Karpas-422 (cell line): ENCODE data around the gene NFATC3. TPM values are rescaled to one million over a fixed set of nuclear protein-coding genes. Genes with fewer than 3 reads are reported as not detected.

Experiments
- DNase-seq: peaks from one replicate; pipeline ENCODE4 v3.0.0-alpha.2; 2015
- H2AFZ ChIP-seq: fragments of 200-600 bp; sonication (generic); 2 replicates; pipeline ENCODE4 v1.6.1; 2014; ENCODE audit warnings: antibody characterized with exemption, low read length, mixed read lengths
- H3K27ac ChIP-seq: fragments of 200-600 bp; sonication (generic); 2 replicates; pipeline ENCODE4 v1.5.1; 2014; ENCODE audit warnings: mild to moderate bottlenecking, low read length, moderate library complexity
- H3K27me3 ChIP-seq: fragments of 200-600 bp; sonication (generic); 2 replicates; pipeline ENCODE4 v1.6.1; 2014; ENCODE audit warnings: low read length, mixed read lengths
- H3K36me3 ChIP-seq: fragments of 200-600 bp; sonication (generic); 2 replicates; pipeline ENCODE4 v1.6.1; 2014; ENCODE audit warnings: low read length, mixed read lengths; ENCODE audit not compliant: insufficient read depth
- H3K4me1 ChIP-seq: fragments of 200-600 bp; sonication (generic); 2 replicates; pipeline ENCODE4 v1.6.1; 2014; ENCODE audit warnings: mild to moderate bottlenecking, low read length, mixed read lengths
- H3K4me2 ChIP-seq: fragments of 200-600 bp; sonication (generic); 2 replicates; pipeline ENCODE4 v1.6.1; 2014; ENCODE audit warnings: low read length, low read depth, mild to moderate bottlenecking; ENCODE audit not compliant: poor library complexity, severe bottlenecking
- H3K4me3 ChIP-seq: fragments of 200-600 bp; sonication (generic); 2 replicates; pipeline ENCODE4 v1.5.1; 2014; ENCODE audit warnings: mild to moderate bottlenecking, antibody characterized with exemption, low read length, mixed read lengths
- H3K79me2 ChIP-seq: fragments of 200-600 bp; sonication (generic); 2 replicates; pipeline ENCODE4 v1.6.1; 2014; ENCODE audit warnings: mild to moderate bottlenecking, low read length, mixed read lengths
- H3K9ac ChIP-seq: fragments of 200-600 bp; sonication (generic); 2 replicates; pipeline ENCODE4 v1.6.0; 2014; ENCODE audit warnings: low read length
- H3K9me2 ChIP-seq: fragments of 200-600 bp; sonication (generic), shearing (Covaris generic); replicated peaks from 2 replicates; pipeline ENCODE4 v1.6.0; 2014; ENCODE audit warnings: mild to moderate bottlenecking, low read length, moderate library complexity; ENCODE audit not compliant: insufficient read depth
- H3K9me3 ChIP-seq: fragments of 300-700, 200-600 bp; sonication (generic); 2 replicates; pipeline ENCODE4 v1.6.1; 2014; ENCODE audit warnings: low read length, mixed read lengths
- H4K20me1 ChIP-seq: fragments of 200-600 bp; sonication (generic); 2 replicates; pipeline ENCODE4 v1.6.1; 2014; ENCODE audit warnings: mild to moderate bottlenecking, antibody characterized with exemption, low read length, low read depth; ENCODE audit not compliant: insufficient read depth
- total RNA-seq: library from RNA; depleted of rRNA; stranded (reverse); fragments of >200 nt; shearing (Covaris generic); gene quantifications from 2 replicates; pipeline ENCODE4 v1.2.3, GENCODE V29; 2014; ENCODE audit warnings: low replicate concordance

Gene NFATC3
- total RNA-seq, 1 experiment from 2014 or later, result 72.3 TPM

DNA sequence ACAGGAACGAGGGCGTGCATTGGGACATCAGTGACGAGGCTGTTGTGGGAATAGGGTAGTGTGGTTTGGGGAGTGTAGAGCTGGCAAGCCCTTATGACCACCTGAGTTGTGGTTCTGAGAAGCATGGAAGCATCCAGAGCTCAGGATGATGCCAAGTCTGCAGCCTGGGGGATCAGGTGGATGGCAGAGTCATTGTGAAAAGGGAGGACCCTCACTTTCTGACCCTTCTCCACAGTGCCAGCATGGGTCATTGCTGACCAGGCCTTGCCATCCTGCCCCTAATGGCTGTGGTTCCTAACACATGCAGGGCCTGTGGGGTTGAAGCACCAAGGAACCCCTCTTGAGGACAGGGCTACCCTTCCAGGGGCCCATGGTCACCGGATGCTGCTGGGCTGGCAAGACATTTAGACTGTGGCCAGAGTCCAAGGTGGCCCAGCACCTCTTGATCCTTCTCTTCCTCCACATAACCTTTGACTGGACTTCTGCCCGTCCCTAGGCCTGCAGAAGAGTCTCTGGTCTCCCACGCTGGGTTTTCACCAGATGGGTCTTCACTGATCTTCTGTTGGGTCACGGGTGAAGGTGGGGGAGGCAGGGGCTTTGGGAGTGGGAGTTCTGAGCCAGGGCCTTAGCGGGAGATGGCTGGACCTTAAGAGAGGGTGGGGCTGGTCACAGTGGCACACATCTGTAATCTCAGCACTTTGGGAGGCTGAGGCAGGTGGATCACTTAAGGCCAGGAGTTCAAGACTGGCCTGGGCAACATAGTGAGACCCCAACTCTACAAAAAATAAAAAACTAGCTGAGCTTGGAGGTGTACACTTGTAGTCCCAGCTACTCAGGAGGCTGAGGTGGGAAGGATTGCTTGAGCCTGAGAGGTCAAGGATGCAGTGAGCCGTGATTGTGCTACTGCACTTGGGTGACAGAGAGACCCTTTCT is 158.0 kb downstream of the NFATC3 start:
- Histone ChIP-seq H3K4me3 (no peak overlapping the region), H2AFZ (no peak overlapping the region), H3K27me3 (no peaks in the 10 kb centered on the region), H3K36me3 (no peaks in the 10 kb centered on the region), H3K79me2 (peaks cover 22% of the 10 kb centered on the region), H3K27ac (no peak overlapping the region), H4K20me1 (no peaks in the 10 kb centered on the region), H3K4me2 (no peak overlapping the region), H3K4me1 (peaks cover 29% of the 10 kb centered on the region), H3K9ac (no peak overlapping the region), H3K9me3 (no peaks in the 10 kb centered on the region), H3K9me2 (no peaks in the 10 kb centered on the region)
- DNase-seq, result no peak

DNA sequence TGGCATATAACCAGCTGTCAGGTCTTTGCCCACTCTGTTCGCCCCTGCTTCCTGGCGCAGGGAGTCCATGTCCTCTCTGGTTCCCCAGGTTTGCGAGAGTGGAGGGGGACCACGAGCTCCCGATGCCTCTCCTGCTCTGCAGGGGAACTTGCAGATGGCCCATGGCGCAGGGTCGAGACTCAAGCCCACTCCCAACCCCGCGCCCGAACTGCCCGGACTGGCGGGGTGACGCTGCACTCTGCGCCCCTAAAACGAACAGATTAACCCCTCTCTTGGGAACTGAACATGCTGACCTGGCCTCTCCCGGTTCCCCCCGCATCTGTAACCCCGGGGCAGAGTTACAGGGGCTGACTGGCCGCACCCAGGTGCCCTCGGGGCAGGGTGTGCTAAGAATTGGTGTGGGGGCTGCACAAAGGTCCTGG is 159.3 kb downstream of the NFATC3 start:
- no peak overlapping the region for H3K27ac ChIP-seq
- no peaks in the 10 kb centered on the region for H3K36me3 ChIP-seq
- peak overlapping the region; percentile 93 for H3K4me3 ChIP-seq
- peak overlapping the region; percentile 93 for H3K4me2 ChIP-seq
- H2AFZ ChIP-seq, result peak overlapping the region; percentile 90
- H3K9me2 ChIP-seq, result no peaks in the 10 kb centered on the region
- peak overlapping the region; percentile 85 for H3K9ac ChIP-seq
- no peaks in the 10 kb centered on the region for H4K20me1 ChIP-seq
- H3K9me3 ChIP-seq, result no peaks in the 10 kb centered on the region
- H3K79me2 ChIP-seq, result peaks cover 22% of the 10 kb centered on the region
- no peaks in the 10 kb centered on the region for H3K27me3 ChIP-seq
- peaks cover 29% of the 10 kb centered on the region for H3K4me1 ChIP-seq
- DNase-seq, result no peak

DNA sequence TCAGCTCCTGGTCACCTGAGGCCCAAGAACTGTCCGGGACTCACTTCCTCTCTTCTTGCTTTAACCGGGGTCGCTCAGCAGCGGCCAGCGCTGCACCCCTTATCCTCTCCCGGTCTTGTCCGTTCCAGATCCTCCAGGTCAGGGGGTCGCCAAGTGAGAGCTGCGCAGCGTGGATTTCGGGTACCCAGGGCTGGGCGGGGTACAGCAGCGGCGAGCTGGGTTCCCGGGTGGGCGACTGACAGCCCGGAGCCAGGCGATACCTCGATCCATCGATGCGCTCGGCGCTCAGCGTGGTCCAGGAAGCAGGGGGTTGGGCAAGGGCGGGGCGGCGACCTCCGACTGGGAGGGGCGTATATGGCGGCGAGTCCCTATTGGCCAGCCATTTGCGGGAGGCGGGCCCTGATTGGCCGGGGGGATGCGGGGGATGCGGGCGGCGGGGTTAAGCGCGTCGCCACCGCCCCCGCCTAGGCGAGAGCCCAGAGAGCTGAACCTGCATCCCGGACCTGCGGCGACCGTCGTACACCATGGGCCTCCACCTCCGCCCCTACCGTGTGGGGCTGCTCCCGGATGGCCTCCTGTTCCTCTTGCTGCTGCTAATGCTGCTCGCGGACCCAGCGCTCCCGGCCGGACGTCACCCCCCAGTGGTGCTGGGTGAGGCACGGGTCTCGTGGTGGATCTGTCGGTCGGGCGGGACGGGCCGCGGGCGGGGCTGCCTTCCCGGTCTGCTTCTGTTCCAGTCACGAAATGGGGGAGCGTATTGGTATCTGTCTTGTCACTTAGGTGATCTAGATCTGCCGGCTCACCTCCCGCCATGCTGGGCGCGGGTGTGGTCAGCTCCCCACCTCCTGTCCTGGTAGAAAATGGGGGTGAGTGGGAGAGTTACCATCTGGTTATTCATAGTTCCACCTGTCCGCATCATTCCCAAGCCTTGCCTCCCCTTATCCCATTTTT is 160.0 kb downstream of the NFATC3 start, which contains the start of gene PLA2G15:
Gene PLA2G15, plus strand, starts transcription at position 471 of the 951 bp plus-strand sequence. Its CDS starts 54 bp downstream, at position 525.
- H4K20me1 ChIP-seq, result no peaks in the 10 kb centered on the region
- no peaks in the 10 kb centered on the region for H3K9me2 ChIP-seq
- peaks cover 29% of the 10 kb centered on the region for H3K4me1 ChIP-seq
- no peaks in the 10 kb centered on the region for H3K9me3 ChIP-seq
- no peaks in the 10 kb centered on the region for H3K27me3 ChIP-seq
- peak within 1 kb of the TSS; percentile 85 for H3K9ac ChIP-seq
- peaks cover 22% of the 10 kb centered on the region for H3K79me2 ChIP-seq
- H2AFZ ChIP-seq, result peak within 1 kb of the TSS; percentile 90
- no peaks in the 10 kb centered on the region for H3K36me3 ChIP-seq
- H3K27ac ChIP-seq, result no peak within 1 kb of the TSS
- H3K4me3 ChIP-seq, result peak within 1 kb of the TSS; percentile 93
- peak; percentile 98 for DNase-seq
- peak within 1 kb of the TSS; percentile 93 for H3K4me2 ChIP-seq

DNA sequence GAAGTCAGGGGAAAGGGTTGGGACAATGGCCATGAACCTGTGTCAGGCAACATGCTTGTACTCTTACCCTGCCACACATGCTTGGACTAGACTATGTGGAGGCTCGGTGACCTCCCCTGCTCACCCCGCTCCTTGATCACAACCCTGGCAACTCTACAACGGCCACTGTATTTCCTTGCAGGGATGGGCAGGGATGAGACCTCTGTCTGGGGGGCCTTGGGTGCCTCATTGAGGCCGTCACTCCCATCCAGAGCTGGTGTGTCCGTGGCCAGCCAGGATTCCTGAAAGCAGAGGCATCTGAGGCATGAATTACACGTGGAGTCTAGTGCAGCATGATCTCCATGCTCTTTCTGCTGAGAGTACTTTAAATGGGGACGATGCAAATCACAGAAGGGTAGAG is 161.0 kb downstream of the NFATC3 start:
- H3K9ac ChIP-seq, result peak overlapping the region; percentile 84
- H2AFZ ChIP-seq, result no peak overlapping the region
- peaks cover 29% of the 10 kb centered on the region for H3K4me1 ChIP-seq
- peaks cover 22% of the 10 kb centered on the region for H3K79me2 ChIP-seq
- H3K4me3 ChIP-seq, result peak overlapping the region; percentile 93
- H3K4me2 ChIP-seq, result peak overlapping the region; percentile 93
- H3K9me3 ChIP-seq, result no peaks in the 10 kb centered on the region
- DNase-seq, result no peak
- H4K20me1 ChIP-seq, result no peaks in the 10 kb centered on the region
- no peaks in the 10 kb centered on the region for H3K36me3 ChIP-seq
- H3K27me3 ChIP-seq, result no peaks in the 10 kb centered on the region
- no peak overlapping the region for H3K27ac ChIP-seq
- no peaks in the 10 kb centered on the region for H3K9me2 ChIP-seq

DNA sequence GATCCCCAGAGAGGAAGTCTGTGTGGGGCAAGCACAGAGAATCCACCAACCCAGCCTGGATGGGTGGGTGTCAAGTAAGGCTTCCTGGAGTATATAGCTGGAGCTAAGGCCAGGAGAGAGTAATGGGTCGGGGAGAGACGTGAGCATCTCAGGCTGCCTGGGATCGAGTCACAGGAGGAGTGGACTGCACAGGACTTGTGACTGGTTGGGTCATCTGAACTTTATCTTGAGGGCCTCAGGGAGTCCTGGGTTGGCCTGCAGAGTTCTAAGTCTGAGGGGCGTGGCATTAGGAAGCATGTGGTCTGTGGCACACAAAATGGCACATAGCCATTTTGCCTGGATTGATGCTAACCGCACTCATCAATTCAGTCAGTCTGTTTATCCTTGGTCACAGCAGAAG is 161.5 kb downstream of the NFATC3 start:
- H3K9me3 ChIP-seq, result no peaks in the 10 kb centered on the region
- H3K27ac ChIP-seq, result no peak overlapping the region
- peaks cover 22% of the 10 kb centered on the region for H3K79me2 ChIP-seq
- H3K9me2 ChIP-seq, result no peaks in the 10 kb centered on the region
- no peaks in the 10 kb centered on the region for H3K27me3 ChIP-seq
- H3K4me1 ChIP-seq, result peaks cover 29% of the 10 kb centered on the region
- peak overlapping the region; percentile 93; the same call in 1 of the 2 replicates for H3K4me3 ChIP-seq
- H4K20me1 ChIP-seq, result no peaks in the 10 kb centered on the region
- DNase-seq, result no peak
- no peaks in the 10 kb centered on the region for H3K36me3 ChIP-seq
- H3K4me2 ChIP-seq, result peak overlapping the region; percentile 93
- H2AFZ ChIP-seq, result no peak overlapping the region
- H3K9ac ChIP-seq, result peak overlapping the region; percentile 84

DNA sequence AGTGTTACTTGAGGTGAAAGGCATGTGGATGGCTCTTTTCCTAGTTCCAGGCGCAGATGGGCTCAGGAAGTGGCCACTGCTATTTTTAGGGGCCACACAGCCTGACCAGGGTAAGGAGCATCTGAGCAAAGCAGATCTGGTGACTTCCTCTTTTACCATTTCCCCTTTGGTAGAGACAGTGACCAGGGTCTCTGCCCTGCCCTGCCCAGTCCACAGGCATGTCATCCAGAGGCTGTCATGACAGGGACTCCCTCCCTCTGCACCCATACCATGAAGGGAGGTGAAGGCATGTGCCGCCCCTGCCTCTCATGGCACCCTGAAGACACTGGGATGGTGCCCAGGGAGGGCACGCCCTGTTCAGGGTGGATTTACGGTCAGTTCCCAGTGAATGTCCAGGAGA is 162.2 kb downstream of the NFATC3 start:
- Histone ChIP-seq H3K27ac (no peak overlapping the region), H3K9me2 (no peaks in the 10 kb centered on the region), H3K9me3 (no peaks in the 10 kb centered on the region), H3K4me2 (peak overlapping the region; percentile 93), H3K4me3 (no peak overlapping the region), H3K27me3 (no peaks in the 10 kb centered on the region), H3K36me3 (no peaks in the 10 kb centered on the region), H3K9ac (peak overlapping the region; percentile 84; the same call in 1 of the 2 replicates), H3K79me2 (peaks cover 22% of the 10 kb centered on the region), H3K4me1 (peaks cover 31% of the 10 kb centered on the region), H4K20me1 (no peaks in the 10 kb centered on the region), H2AFZ (no peak overlapping the region)
- no peak for DNase-seq

DNA sequence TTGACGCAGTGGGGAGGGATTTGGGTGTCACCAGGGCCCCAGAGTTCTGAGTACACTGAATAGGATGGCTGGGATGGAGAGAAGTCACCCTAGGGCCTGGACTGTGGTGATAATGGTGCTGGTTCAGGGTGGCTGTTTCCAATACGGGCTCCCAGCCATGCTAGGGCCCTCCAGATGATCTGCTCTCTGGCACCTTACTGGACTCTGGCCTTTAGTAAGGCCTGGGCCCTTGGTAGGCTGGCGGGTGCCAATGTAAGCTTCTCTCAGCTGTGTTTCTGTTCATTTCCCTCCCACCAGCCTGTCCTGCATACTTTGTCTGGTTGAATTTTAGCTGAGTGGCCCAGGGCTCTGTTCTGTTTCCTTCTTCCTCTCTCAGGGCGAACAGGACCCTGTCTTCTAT is 162.8 kb downstream of the NFATC3 start:
- H3K27me3 ChIP-seq, result no peaks in the 10 kb centered on the region
- no peak overlapping the region for H3K4me3 ChIP-seq
- no peak overlapping the region for H3K4me2 ChIP-seq
- no peaks in the 10 kb centered on the region for H4K20me1 ChIP-seq
- no peak overlapping the region for H2AFZ ChIP-seq
- no peak overlapping the region for H3K27ac ChIP-seq
- H3K9me2 ChIP-seq, result no peaks in the 10 kb centered on the region
- no peak overlapping the region for H3K9ac ChIP-seq
- no peak for DNase-seq
- H3K79me2 ChIP-seq, result peaks cover 22% of the 10 kb centered on the region
- peaks cover 31% of the 10 kb centered on the region for H3K4me1 ChIP-seq
- no peaks in the 10 kb centered on the region for H3K36me3 ChIP-seq
- H3K9me3 ChIP-seq, result no peaks in the 10 kb centered on the region

DNA sequence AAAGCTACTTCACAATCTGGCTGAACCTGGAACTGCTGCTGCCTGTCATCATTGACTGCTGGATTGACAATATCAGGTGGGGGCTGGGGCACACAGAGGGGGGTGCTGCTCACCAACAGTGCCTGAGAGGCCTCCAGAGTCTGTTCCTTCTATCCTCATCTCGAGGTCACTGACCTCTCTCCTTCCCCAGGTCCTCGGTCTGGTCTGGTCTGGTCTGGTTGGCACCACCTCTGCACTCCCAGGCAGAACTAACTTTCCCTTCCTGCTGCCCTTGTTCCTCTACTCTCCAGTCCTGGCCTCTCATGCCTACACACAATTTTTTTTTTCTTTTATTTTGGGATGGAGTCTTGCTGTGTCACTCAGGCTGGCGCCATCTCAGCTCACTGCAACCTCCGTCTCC is 164.2 kb downstream of the NFATC3 start:
- no peak overlapping the region for H3K9ac ChIP-seq
- H3K4me3 ChIP-seq, result no peak overlapping the region
- no peaks in the 10 kb centered on the region for H4K20me1 ChIP-seq
- no peaks in the 10 kb centered on the region for H3K9me2 ChIP-seq
- no peaks in the 10 kb centered on the region for H3K36me3 ChIP-seq
- no peak overlapping the region for H2AFZ ChIP-seq
- no peak overlapping the region for H3K4me2 ChIP-seq
- H3K79me2 ChIP-seq, result peaks cover 22% of the 10 kb centered on the region
- H3K9me3 ChIP-seq, result no peaks in the 10 kb centered on the region
- H3K27me3 ChIP-seq, result no peaks in the 10 kb centered on the region
- H3K4me1 ChIP-seq, result peaks cover 29% of the 10 kb centered on the region
- H3K27ac ChIP-seq, result no peak overlapping the region
- no peak for DNase-seq
